HG03045 (cell line): ENCODE results near the gene DYNC1H1.

Experiments
- ATAC-seq: cut with Tn5 transposase; IDR thresholded peaks from one replicate; pipeline ENCODE4 v1.9.1; 2021; ENCODE audit warnings: mild to moderate bottlenecking, moderate library complexity; ENCODE audit not compliant: unreplicated experiment

Gene DYNC1H1

GRCh38 chr14:101988377-101988776, 24.0 kb downstream of the DYNC1H1 start:
- ATAC-seq = no peak

GRCh38 chr14:101991352-101991751, 27.0 kb downstream of the DYNC1H1 start:
- ATAC-seq = no peak

GRCh38 chr14:101992708-101993107, 28.3 kb downstream of the DYNC1H1 start:
- ATAC-seq = peak; percentile 92

- no peak for ATAC-seq
Observed at GRCh38 chr14:101997429-101998336, 33.3 kb downstream of the DYNC1H1 start.

- no peak for ATAC-seq
Observed at GRCh38 chr14:102000902-102001301, 36.5 kb downstream of the DYNC1H1 start.

- no peak for ATAC-seq
Observed at GRCh38 chr14:102005336-102005735, 41.0 kb downstream of the DYNC1H1 start.

- no peak for ATAC-seq
Observed at GRCh38 chr14:102007916-102008418, 43.6 kb downstream of the DYNC1H1 start.

- no peak for ATAC-seq
Observed at GRCh38 chr14:102008891-102009290, 44.5 kb downstream of the DYNC1H1 start.

- no peak for ATAC-seq
Observed at GRCh38 chr14:102011631-102012030, 47.3 kb downstream of the DYNC1H1 start.

GRCh38 chr14:102012336-102012735, 48.0 kb downstream of the DYNC1H1 start:
- ATAC-seq = no peak

GRCh38 chr14:102013669-102014200, 49.4 kb downstream of the DYNC1H1 start:
- ATAC-seq = no peak

- ATAC-seq = no peak
Observed at GRCh38 chr14:102015045-102015685, 50.8 kb downstream of the DYNC1H1 start.

GRCh38 chr14:102015771-102016170, 51.4 kb downstream of the DYNC1H1 start:
- no peak for ATAC-seq

- ATAC-seq = no peak
Observed at GRCh38 chr14:102016420-102017090, 52.2 kb downstream of the DYNC1H1 start.

- no peak for ATAC-seq
Observed at GRCh38 chr14:102018251-102018650, 53.9 kb downstream of the DYNC1H1 start.

- no peak for ATAC-seq
Observed at GRCh38 chr14:102019006-102019540, 54.7 kb downstream of the DYNC1H1 start.

GRCh38 chr14:102020058-102020971, 55.9 kb downstream of the DYNC1H1 start:
- no peak for ATAC-seq

GRCh38 chr14:102026934-102027333, 62.6 kb downstream of the DYNC1H1 start:
- no peak for ATAC-seq

GRCh38 chr14:102027951-102028350, 63.6 kb downstream of the DYNC1H1 start:
- no peak for ATAC-seq

GRCh38 chr14:102028733-102029132, 64.4 kb downstream of the DYNC1H1 start:
- no peak for ATAC-seq
